ENCODE results near the gene NEBL.

DNA sequence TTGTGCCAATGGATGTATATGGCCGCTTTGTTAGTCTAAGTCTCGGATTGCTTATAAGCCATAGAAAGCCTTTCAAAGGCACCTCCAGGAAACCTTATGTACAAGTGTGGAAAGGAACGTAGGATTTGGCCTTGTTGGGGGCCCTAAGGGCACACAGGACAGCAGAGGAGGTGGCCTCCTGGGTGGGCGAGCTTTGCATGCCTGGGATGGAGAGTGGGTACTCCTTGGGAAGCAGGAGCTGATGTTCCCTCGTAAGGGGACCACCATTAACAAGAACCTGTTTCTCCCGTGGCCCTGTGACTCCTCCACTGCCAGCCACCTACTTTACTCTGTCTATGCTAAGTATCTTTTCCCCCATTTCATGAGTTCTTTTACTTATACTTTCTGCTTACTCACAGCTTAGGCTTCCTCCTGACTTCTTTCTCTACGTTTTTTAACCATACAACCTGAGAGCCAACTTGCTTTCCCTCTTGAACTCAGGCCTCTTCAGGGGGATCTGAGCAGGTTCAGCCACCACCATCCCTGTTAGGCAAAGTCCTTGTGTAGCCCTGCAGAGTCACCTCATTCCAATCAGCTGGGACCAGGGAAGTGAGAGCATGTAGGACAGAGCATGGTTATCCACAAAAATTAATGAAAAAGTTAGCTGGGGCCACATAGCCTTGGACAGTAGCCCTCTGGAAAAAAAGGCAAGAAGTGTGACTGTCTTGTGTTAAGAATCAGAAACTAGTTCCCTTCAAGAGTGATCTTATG is 118.9 kb downstream of the NEBL start:
- TF ChIP-seq, protein P1, sequence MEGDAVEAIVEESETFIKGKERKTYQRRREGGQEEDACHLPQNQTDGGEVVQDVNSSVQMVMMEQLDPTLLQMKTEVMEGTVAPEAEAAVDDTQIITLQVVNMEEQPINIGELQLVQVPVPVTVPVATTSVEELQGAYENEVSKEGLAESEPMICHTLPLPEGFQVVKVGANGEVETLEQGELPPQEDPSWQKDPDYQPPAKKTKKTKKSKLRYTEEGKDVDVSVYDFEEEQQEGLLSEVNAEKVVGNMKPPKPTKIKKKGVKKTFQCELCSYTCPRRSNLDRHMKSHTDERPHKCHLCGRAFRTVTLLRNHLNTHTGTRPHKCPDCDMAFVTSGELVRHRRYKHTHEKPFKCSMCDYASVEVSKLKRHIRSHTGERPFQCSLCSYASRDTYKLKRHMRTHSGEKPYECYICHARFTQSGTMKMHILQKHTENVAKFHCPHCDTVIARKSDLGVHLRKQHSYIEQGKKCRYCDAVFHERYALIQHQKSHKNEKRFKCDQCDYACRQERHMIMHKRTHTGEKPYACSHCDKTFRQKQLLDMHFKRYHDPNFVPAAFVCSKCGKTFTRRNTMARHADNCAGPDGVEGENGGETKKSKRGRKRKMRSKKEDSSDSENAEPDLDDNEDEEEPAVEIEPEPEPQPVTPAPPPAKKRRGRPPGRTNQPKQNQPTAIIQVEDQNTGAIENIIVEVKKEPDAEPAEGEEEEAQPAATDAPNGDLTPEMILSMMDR (conservative IDR thresholded peaks at IDR 0.05), result no peak
- TF ChIP-seq ZFX (IDR thresholded peaks at IDR 0.05), result no peak
